Suprapubic skin (tissue), 4 donors: ENCODE data around the gene GAS7.

Experiments used
- CTCF ChIP-seq, 2 donors: fragments of 200-600 bp in 1 of 2; fragments of 450-650 bp in 1 of 2; sonication (generic) in 1 of 2; IDR thresholded peaks; one replicate each; pipeline ENCODE4 v1.5.1; 2016 to 2019; ENCODE audit warnings: antibody characterized with exemption in 2 of 2, mild to moderate bottlenecking in 1 of 2, moderate library complexity in 1 of 2
- POLR2A ChIP-seq, 2 donors: fragments of 450-650 bp; IDR thresholded peaks; one replicate each; pipeline ENCODE4 v1.6.1; 2017; ENCODE audit warnings: antibody characterized with exemption in 2 of 2, mild to moderate bottlenecking in 2 of 2, moderate library complexity in 2 of 2
- POLR2AphosphoS5 ChIP-seq, 3 donors: sonication (generic); formaldehyde crosslinking; IDR thresholded peaks; one replicate each; pipeline ENCODE4 v1.6.1; 2017; ENCODE audit warnings: antibody characterized with exemption in 3 of 3

- TF ChIP-seq POLR2A (IDR thresholded peaks at IDR 0.05), result no peak
- TF ChIP-seq CTCF (IDR thresholded peaks at IDR 0.05), result no peak
- no peak for TF ChIP-seq POLR2AphosphoS5 (IDR thresholded peaks at IDR 0.05)
Observed at GRCh38 chr17:9974448-9975381, 223.7 kb downstream of the GAS7 start.
